HG02938 (cell line): Measurements from ENCODE around the gene NUP93.
"Not testable (repeated sequence)": the region's sequence is repeated elsewhere in the genome, so short reads cannot be mapped to it uniquely, and the experiment has no call there.

Source experiments
- ATAC-seq: cut with Tn5 transposase; IDR thresholded peaks from one replicate; pipeline ENCODE4 v1.9.1; 2021; ENCODE audit warnings: mild to moderate bottlenecking, moderate library complexity; ENCODE audit not compliant: unreplicated experiment

NUP93 gene

GRCh38 chr16:56775162-56775561 is 45.2 kb downstream of the NUP93 start:
- no peak for ATAC-seq

- ATAC-seq = no peak
These were observed 46.6 kb downstream of the NUP93 start for GRCh38 chr16:56776562-56776961.

DNA sequence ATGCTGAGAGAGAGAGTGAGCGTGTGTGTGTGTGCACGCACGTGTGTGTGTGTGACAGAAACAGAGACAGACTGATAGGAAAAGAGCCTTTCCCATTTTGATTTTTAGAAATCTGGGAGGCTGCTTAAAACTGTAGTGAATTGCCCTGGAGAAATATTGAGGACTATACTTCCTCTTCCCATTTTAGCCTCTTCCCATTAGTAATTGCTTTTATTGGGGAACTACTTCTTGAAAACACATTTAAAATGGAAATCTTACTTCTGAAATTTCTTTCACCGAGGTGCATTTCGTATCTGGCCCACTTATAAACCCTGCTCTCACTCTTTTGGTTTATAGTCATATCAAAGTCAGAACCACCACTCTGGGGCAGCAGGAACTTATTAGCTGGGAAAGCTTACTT is 47.1 kb downstream of the NUP93 start:
- no peak for ATAC-seq

GRCh38 chr16:56777482-56777881 is 47.6 kb downstream of the NUP93 start:
- ATAC-seq = no peak

GRCh38 chr16:56779906-56780305 is 50.0 kb downstream of the NUP93 start:
- ATAC-seq = no peak

GRCh38 chr16:56780646-56781045 is 50.7 kb downstream of the NUP93 start:
- no peak for ATAC-seq

GRCh38 chr16:56781528-56781961 is 51.6 kb downstream of the NUP93 start:
- no peak for ATAC-seq

- no peak for ATAC-seq
These were observed 53.4 kb downstream of the NUP93 start for GRCh38 chr16:56783344-56783743.

DNA sequence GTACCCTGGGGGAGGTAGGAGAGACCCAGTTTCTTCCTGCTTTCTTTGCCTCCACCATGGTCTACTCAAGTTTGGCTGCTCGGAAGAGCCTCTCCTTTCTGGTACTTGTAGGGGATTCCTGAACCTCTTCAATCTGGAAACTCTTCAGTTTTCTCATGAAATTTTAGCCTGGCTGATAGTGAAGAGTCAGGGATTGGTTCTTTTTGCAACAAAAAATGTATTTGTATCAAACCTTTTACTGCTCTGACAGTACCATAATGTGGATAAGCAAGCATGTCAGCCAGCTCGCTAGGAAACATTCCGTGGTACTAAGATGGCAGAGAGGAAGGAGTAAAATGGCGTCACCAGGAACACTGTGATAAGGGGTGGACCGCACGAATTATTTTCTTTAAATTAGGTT is 55.4 kb downstream of the NUP93 start:
- no peak for ATAC-seq

DNA sequence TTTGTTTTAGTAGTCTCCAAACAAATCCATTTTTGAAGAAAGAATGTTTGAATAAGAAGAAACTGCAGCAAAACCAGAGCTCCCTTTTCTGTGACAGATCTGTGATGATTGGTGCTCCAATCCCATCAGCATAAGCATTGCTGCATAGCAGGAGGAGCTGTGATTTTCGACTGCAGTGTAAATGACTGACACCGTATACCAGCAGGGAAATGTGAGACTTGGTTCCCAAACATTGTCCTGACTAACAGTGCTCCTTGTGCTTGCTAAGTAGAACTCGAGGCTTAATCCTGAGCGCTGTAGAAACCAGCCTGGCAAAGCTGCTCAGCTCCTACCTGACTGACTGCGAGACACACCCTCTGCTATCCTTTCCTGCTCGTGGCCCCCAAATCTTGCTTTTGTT is 57.2 kb downstream of the NUP93 start:
- no peak for ATAC-seq

GRCh38 chr16:56788435-56788834 is 58.5 kb downstream of the NUP93 start:
- ATAC-seq = no peak

DNA sequence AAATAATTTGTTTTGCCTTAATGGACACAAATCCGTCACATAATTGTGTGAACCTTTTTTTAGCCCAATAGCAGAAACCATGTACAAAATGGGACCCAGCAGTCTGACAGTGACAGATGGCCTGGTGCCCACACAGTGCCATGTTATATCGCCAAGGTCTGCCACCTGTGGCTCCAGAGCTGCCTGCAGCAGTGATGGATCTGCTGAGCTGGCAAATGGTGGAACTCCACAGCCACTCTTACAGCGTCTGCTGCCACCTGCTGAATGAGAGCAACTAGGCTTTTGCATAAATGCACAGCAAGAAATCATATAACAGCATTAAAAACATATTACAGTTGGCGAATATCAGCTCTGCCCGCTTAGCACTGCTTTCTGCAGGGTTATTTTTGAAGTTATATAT is 59.4 kb downstream of the NUP93 start:
- ATAC-seq = no peak

GRCh38 chr16:56792967-56793366 is 63.0 kb downstream of the NUP93 start:
- ATAC-seq = no peak

DNA sequence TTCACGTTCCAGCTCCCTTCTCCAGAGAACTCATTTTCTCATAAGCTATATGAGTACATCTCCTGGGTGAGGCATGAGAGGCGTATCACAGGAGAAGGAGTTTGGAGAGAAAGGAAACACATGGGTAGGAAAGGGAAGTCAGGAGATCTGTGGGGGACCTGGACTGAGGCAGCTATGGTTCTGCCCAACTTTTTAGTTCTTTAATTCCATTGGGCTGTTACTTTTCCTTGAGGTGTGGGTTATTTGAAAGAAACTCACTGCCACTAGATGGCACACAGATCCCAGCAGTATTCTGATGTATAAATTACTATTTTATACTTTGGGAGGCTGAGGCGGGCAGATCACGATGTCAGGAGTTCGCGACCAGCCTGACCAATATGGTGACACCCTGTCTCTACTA is 63.6 kb downstream of the NUP93 start:
- ATAC-seq = no peak

DNA sequence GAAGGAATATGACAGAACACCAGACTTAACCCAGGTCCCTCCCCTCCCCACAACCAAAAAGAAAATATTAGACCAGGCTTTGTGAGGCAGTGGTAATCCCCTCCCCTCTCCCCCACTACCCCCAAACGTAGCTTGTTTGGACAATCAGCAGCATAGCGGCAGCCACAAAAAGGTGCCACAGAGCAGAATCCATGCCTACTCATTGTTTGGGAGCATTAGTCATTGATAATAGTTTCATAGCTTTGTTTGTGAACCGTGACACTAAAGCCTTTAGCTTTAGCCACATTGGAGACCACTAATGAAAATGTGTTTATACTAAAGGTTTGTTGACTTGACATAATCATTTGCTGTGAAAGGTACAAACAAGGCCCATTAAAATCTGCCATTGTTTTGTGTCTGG is 65.1 kb downstream of the NUP93 start:
- no peak for ATAC-seq

GRCh38 chr16:56797038-56797437 is 67.1 kb downstream of the NUP93 start:
- ATAC-seq = not testable (repeated sequence)

DNA sequence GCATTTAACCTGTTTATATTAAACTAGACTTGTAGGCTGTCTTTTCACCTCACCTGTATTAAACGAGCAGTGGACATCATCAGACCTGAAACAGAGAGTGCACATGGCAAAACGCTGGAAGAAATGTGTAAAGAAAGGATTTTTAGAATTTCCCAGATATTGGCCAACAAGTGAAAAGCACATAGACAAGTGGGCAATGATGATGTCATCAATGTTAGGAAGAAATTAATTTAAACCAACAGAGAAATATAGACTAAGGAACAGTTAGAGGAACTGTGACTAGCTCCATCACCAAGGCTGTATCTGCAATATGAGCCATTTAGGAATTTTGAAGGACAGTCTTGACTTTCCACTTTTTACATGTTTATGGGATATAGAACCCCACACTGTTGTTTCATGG is 67.9 kb downstream of the NUP93 start:
- ATAC-seq = no peak

DNA sequence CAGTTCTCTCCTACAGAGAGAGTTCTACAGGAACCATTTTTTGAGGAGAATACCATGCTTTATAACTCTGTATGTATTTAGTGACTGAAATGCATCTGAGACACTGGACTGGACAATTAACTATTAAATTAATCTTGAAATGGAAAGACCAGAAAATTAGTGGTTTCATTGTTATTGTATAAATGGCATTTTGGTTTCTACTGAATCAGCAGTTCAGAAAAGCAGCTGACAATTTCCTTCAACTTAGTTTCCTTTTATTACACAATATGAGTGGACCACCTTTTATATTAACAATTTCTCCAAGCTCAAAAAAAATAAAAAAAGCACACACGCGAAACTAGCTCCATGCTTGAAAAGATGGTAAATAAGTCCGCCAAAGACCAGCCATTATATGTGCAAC is 69.0 kb downstream of the NUP93 start:
- no peak for ATAC-seq

DNA sequence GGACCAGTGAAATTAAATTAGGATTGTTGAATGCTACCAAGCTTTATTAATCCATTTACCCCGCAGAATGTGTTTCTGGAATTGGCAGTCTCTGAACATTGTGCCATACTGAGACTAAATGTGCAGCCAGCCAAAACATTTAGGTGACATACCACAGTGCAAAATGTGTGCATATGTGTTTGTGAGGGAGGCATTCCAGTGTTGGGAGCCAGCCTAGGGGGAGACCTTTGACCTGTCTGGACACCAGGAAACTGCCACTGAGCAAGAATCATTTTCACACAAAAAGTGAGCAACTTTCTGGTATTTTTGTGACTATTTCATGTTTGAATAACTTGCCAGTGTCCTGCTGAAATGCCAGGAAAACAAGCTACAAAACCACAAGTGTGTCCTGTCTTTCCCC is 70.4 kb downstream of the NUP93 start:
- ATAC-seq = no peak

- no peak for ATAC-seq
These were observed 71.8 kb downstream of the NUP93 start for GRCh38 chr16:56801762-56802161.

DNA sequence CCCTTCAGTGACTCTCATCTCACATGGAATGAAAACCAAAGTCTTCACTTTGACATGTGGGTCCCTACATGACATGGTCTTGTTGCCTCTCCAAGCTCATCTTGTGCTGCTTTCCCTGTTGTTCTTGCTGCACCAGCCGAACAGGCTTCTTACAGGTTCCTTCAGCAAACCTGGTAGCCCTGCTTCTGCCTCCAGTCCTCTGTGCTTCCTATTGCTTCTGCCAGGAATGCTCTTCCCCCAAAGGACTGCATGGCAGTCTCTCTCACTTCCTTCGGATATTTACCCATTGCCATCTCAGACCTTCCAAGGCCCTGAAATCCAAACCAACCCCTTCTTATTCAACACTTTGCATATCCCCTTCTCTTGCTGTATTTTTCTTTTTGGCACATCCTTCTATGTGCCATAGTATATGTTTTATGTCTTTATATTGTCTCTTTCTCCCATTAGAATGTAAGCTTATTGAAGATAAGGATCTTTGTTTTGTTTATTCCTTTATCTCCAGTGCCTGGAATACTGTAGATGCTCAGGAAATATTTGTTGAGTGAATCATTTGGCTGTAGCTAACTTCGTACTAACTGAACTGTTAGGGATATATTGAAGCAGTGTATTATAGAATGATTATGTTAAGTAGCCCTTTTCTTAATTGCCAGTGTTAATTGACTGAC is 77.2 kb downstream of the NUP93 start:
- no peak for ATAC-seq

DNA sequence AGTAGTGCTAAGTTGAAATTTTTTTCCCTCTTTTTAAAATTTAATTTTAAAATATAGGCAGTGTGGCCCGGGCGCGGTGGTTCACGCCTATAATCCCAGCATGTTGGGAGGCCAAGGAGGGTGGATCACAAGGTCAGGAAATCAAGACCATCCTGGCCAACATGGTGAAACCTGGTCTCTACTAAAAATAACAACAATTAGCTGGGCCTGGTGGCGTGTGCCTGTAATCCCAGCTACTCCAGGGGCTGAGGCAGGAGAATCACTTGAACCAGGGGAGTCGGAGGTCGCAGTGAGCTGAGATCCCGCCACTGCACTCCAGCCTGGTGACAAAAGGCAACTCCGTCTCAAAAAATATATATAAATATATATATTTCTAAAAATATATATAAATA is 77.7 kb downstream of the NUP93 start:
- ATAC-seq = not testable (repeated sequence)

GRCh38 chr16:56810954-56811353 is 81.0 kb downstream of the NUP93 start:
- no peak for ATAC-seq
